Amniotic epithelial cell (primary cell): ENCODE results near the gene ZNF543.
"Not testable (repeated sequence)": the region's sequence is repeated elsewhere in the genome, so short reads cannot be mapped to it uniquely, and the experiment has no call there.

Experiments
- DNase-seq: peaks from one replicate; pipeline ENCODE4 v3.0.0-alpha.2; 2010; ENCODE audit warnings: low read depth

The ZNF543 gene

GRCh38 chr19:57321116-57321515 lies 844 bp downstream of the ZNF543 start:
- no peak for DNase-seq

GRCh38 chr19:57321751-57322150 lies 1.5 kb downstream of the ZNF543 start:
- no peak for DNase-seq

- no peak for DNase-seq
Measured at GRCh38 chr19:57324992-57325391, 4.7 kb downstream of the ZNF543 start.

- DNase-seq = no peak
Measured at GRCh38 chr19:57327993-57328392, 7.7 kb downstream of the ZNF543 start.

GRCh38 chr19:57334191-57334590 lies 13.9 kb downstream of the ZNF543 start:
- DNase-seq = peak; percentile 47

GRCh38 chr19:57338877-57339276 lies 18.6 kb downstream of the ZNF543 start:
- no peak for DNase-seq

- DNase-seq = no peak
Measured at GRCh38 chr19:57342582-57342981, 22.3 kb downstream of the ZNF543 start.

GRCh38 chr19:57348136-57348535 lies 27.9 kb downstream of the ZNF543 start:
- DNase-seq = no peak

GRCh38 chr19:57350877-57351805 lies 30.9 kb downstream of the ZNF543 start, which contains the start of gene ZNF304:
Gene ZNF304 (plus strand): TSS chr19:57351271. CDS start chr19:57351665, 394 bp downstream.
- DNase-seq = peak; percentile 96

GRCh38 chr19:57351867-57352266 lies 31.6 kb downstream of the ZNF543 start:
- DNase-seq = no peak

- DNase-seq = no peak
Measured at GRCh38 chr19:57355916-57356315, 35.6 kb downstream of the ZNF543 start.

GRCh38 chr19:57357406-57357805 lies 37.1 kb downstream of the ZNF543 start:
- DNase-seq = no peak

- no peak for DNase-seq
Measured at GRCh38 chr19:57359300-57359699, 39.0 kb downstream of the ZNF543 start.

GRCh38 chr19:57362419-57362818 lies 42.1 kb downstream of the ZNF543 start:
- no peak for DNase-seq

- DNase-seq = peak; percentile 99
Measured at GRCh38 chr19:57362997-57363687, 42.9 kb downstream of the ZNF543 start, which contains the start of the genes TRAPPC2B and ZNF547. Gene TRAPPC2B (plus strand): TSS chr19:57363551. CDS start chr19:57364834, 1,283 bp downstream. Gene ZNF547 (plus strand): TSS chr19:57363551. CDS start chr19:57368556, 5,005 bp downstream.

- peak; percentile 10 for DNase-seq
Measured at GRCh38 chr19:57363688-57364181, 43.5 kb downstream of the ZNF543 start.

- no peak for DNase-seq
Measured at GRCh38 chr19:57366776-57367175, 46.5 kb downstream of the ZNF543 start.

- no peak for DNase-seq
Measured at GRCh38 chr19:57374179-57374578, 53.9 kb downstream of the ZNF543 start.

- not testable (repeated sequence) for DNase-seq
Measured at GRCh38 chr19:57374647-57375046, 54.4 kb downstream of the ZNF543 start.

- no peak for DNase-seq
Measured at GRCh38 chr19:57376151-57376550, 55.9 kb downstream of the ZNF543 start.

GRCh38 chr19:57377498-57378146 lies 57.4 kb downstream of the ZNF543 start:
- DNase-seq = peak; percentile 13
